IPS DF 6.9 (cell line): ENCODE data around the gene CD163L1.
"Not testable (repeated sequence)": the region's sequence is repeated elsewhere in the genome, so short reads cannot be mapped to it uniquely, and the experiment has no call there.

Experiments used
- DNase-seq: peaks from one replicate; pipeline ENCODE4 v3.0.0-alpha.2; 2013; ENCODE audit warnings: low read depth, low spot score
- H3K27ac ChIP-seq: one replicate; pipeline ENCODE4 v1.5.1; 2013; ENCODE audit warnings: low read length, control low read depth
- H3K27me3 ChIP-seq: 2 replicates; pipeline ENCODE4 v1.6.1; 2013; ENCODE audit warnings: mild to moderate bottlenecking, low read length; ENCODE audit not compliant: control insufficient read depth, insufficient read depth
- H3K36me3 ChIP-seq: 2 replicates; pipeline ENCODE4 v1.6.1; 2013; ENCODE audit warnings: low read length; ENCODE audit not compliant: control insufficient read depth, insufficient read depth
- H3K4me1 ChIP-seq: 2 replicates; pipeline ENCODE4 v1.6.1; 2013; ENCODE audit warnings: low read length; ENCODE audit not compliant: control insufficient read depth, insufficient read depth
- H3K4me3 ChIP-seq: 2 replicates; pipeline ENCODE4 v1.5.1; 2013; ENCODE audit warnings: mild to moderate bottlenecking, low read length
- H3K9me3 ChIP-seq: 2 replicates; pipeline ENCODE4 v1.6.1; 2013; ENCODE audit warnings: low read length, inconsistent platforms; ENCODE audit not compliant: control insufficient read depth, insufficient read depth
- WGBS: extraction: QIAGEN DNeasy Blood & Tissue Kit; methylation state at CpG from one replicate; pipeline ENCODE4 v1.1.7; 2013; ENCODE audit warnings: mixed read lengths, missing lambda C conversion rate; ENCODE audit not compliant: insufficient read length, insufficient coverage; 5-methylcytosine and 5-hydroxymethylcytosine counted together

The CD163L1 gene

GRCh38 chr12:7337790-7338189 lies 106.2 kb downstream of the CD163L1 start:
- no CpG with 5 or more reads among the region's 5 CpGs for WGBS
- H3K4me1 ChIP-seq, DNase-seq, H3K4me3 ChIP-seq, H3K27ac ChIP-seq, H3K9me3 ChIP-seq, H3K27me3 ChIP-seq, H3K36me3 ChIP-seq: not testable (repeated sequence)

GRCh38 chr12:7327918-7328317 lies 116.0 kb downstream of the CD163L1 start:
- Histone ChIP-seq H3K4me1 (no peaks in the 10 kb centered on the region), H3K9me3 (no peaks in the 10 kb centered on the region; the same call in 1 of the 2 replicates), H3K4me3 (no peak overlapping the region), H3K36me3 (no peaks in the 10 kb centered on the region), H3K27ac (no peak overlapping the region), H3K27me3 (no peaks in the 10 kb centered on the region)
- no CpG with 5 or more reads among the region's 7 CpGs for WGBS
- DNase-seq: no peak

DNA sequence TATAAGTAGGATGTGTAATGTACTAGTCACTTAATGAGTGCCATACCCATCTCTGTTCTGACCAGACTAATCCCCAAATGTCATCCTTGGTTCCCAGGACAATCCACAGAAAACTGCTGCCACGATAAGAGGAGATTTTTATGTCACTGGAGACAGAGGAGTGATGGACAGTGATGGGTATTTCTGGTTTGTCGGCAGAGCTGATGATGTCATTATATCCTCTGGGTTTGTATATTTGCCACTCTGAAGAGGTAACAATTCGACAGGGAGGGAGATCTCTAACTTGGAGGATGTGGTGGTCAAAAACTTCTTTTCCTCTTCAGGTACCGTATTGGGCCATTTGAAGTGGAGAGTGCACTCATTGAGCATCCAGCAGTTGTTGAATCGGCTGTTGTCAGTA lies 119.8 kb downstream of the CD163L1 start:
- WGBS: no CpG with 5 or more reads among the region's 5 CpGs
- H3K4me1 ChIP-seq: no peaks in the 10 kb centered on the region
- no peak overlapping the region for H3K27ac ChIP-seq
- DNase-seq: no peak
- no peak overlapping the region for H3K4me3 ChIP-seq
- no peaks in the 10 kb centered on the region for H3K9me3 ChIP-seq
- no peaks in the 10 kb centered on the region for H3K27me3 ChIP-seq
- no peaks in the 10 kb centered on the region for H3K36me3 ChIP-seq

GRCh38 chr12:7322599-7322998 lies 121.4 kb downstream of the CD163L1 start:
- DNase-seq: no peak
- no peaks in the 10 kb centered on the region for H3K4me1 ChIP-seq
- no CpG with 5 or more reads among the region's 5 CpGs for WGBS
- H3K36me3 ChIP-seq: no peaks in the 10 kb centered on the region
- H3K9me3 ChIP-seq: no peaks in the 10 kb centered on the region
- H3K27me3 ChIP-seq: no peaks in the 10 kb centered on the region
- H3K4me3 ChIP-seq: no peak overlapping the region
- H3K27ac ChIP-seq: no peak overlapping the region

- H3K27ac ChIP-seq: no peak overlapping the region
- H3K9me3 ChIP-seq: no peaks in the 10 kb centered on the region
- no peaks in the 10 kb centered on the region for H3K27me3 ChIP-seq
- H3K4me3 ChIP-seq: no peak overlapping the region
- H3K36me3 ChIP-seq: no peaks in the 10 kb centered on the region
- no peaks in the 10 kb centered on the region for H3K4me1 ChIP-seq
- DNase-seq: no peak
- no CpG with 5 or more reads among the region's 2 CpGs for WGBS
Observed at GRCh38 chr12:7321624-7322023, 122.3 kb downstream of the CD163L1 start.

DNA sequence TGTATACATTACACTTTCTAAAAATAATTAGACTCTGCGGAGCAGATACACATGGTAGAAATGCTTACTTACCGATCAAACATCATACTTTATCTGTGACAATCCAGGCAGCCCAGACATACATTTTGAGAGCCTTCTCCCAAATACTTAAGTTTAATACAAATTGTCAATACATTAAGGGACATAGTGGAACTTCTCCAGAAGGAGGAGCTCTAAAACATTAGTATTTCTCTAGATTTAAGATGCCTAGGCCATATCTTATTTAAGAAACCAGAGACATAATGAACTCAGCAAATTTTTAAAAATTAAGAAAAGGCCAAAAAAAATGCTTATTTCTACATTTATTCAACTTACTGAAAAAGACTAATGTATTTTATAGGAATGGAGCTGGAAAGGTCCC lies 124.0 kb downstream of the CD163L1 start:
- no peaks in the 10 kb centered on the region for H3K27me3 ChIP-seq
- WGBS: no CpG with 5 or more reads among the region's 2 CpGs
- H3K4me1 ChIP-seq: no peaks in the 10 kb centered on the region
- no peaks in the 10 kb centered on the region for H3K36me3 ChIP-seq
- no peak for DNase-seq
- H3K27ac ChIP-seq: no peak overlapping the region
- no peak overlapping the region for H3K4me3 ChIP-seq
- H3K9me3 ChIP-seq: no peaks in the 10 kb centered on the region

- Histone ChIP-seq H3K4me1 (no peaks in the 10 kb centered on the region), H3K9me3 (no peaks in the 10 kb centered on the region), H3K4me3 (no peak overlapping the region), H3K27me3 (no peaks in the 10 kb centered on the region), H3K27ac (no peak overlapping the region), H3K36me3 (no peaks in the 10 kb centered on the region)
- no CpG with 5 or more reads among the region's 4 CpGs for WGBS
- DNase-seq: no peak
Observed at GRCh38 chr12:7310070-7310469, 133.9 kb downstream of the CD163L1 start.
